SK-N-SH (cell line): ENCODE measurements around the gene BMPR1A. TPM values are rescaled to one million over a fixed set of nuclear protein-coding genes. Genes with fewer than 3 reads are reported as not detected.

ENCODE experiments used
- CTCF ChIA-PET: fragments of 300-600, 350-600 bp; formaldehyde crosslinking; extraction: SDS; loops from one replicate; lab custom pipeline; 2021; lab: Yijun Ruan, JAX
- POLR2A ChIA-PET: fragments of 350-600 bp; sonication (Branson Sonifier 250); formaldehyde crosslinking; extraction: SDS; loops from one replicate; lab custom pipeline; 2020; ENCODE audit warnings: antibody characterized with exemption, inconsistent platforms; lab: Yijun Ruan, JAX
- DNase-seq: peaks from one replicate; pipeline ENCODE4 v3.0.0; 2012
- H2AFZ ChIP-seq: fragments of 200-600 bp; sonication (generic); 2 replicates; pipeline ENCODE4 v1.8.1; 2016; ENCODE audit warnings: antibody characterized with exemption, mild to moderate bottlenecking, low read depth
- H3F3A ChIP-seq: fragments of 200-600 bp; sonication (generic); replicated peaks from 2 replicates; pipeline ENCODE3; 2016; ENCODE audit warnings: antibody characterized with exemption, mild to moderate bottlenecking; ENCODE audit not compliant: insufficient read depth
- H3K27ac ChIP-seq, 2 experiments: fragments of 200-500 bp in 1 of 2; fragments of 200-600 bp in 1 of 2; sonication (Bioruptor generic) in 1 of 2; sonication (generic), shearing (Covaris generic) in 1 of 2; 2 replicates each; pipeline versions ENCODE4 v1.5.1 to v1.6.1; 2014 to 2016; ENCODE audit warnings: low read depth in 2 of 2, inconsistent platforms in 1 of 2, low read length in 1 of 2, mild to moderate bottlenecking in 1 of 2, mixed read lengths in 1 of 2
- H3K27me3 ChIP-seq: fragments of 200-600 bp; sonication (generic), shearing (Covaris generic); 2 replicates; pipeline ENCODE4 v1.6.1; 2016; ENCODE audit warnings: mixed run types; ENCODE audit not compliant: insufficient read depth
- H3K36me3 ChIP-seq, 2 experiments: fragments of 200-500 bp in 1 of 2; fragments of 200-600 bp in 1 of 2; sonication (Bioruptor generic) in 1 of 2; sonication (generic) in 1 of 2; replicated peaks in 1 of 2; 2 replicates each; pipeline versions ENCODE3 to v1.5.1; 2014 to 2016; ENCODE audit warnings: low read length in 1 of 2, mild to moderate bottlenecking in 1 of 2; ENCODE audit not compliant: insufficient read depth in 2 of 2, control insufficient read depth in 1 of 2
- H3K4me1 ChIP-seq, 2 experiments: fragments of 200-500 bp in 1 of 2; fragments of 200-600 bp in 1 of 2; sonication (Bioruptor generic) in 1 of 2; sonication (generic), shearing (Covaris generic) in 1 of 2; 2 replicates each; pipeline versions ENCODE4 v1.5.1 to v1.6.1; 2014 to 2016; ENCODE audit warnings: low read depth in 1 of 2, low read length in 1 of 2, mixed run types in 1 of 2; ENCODE audit not compliant: insufficient read depth in 2 of 2, control insufficient read depth in 1 of 2
- H3K4me2 ChIP-seq: fragments of 200-600 bp; sonication (generic), shearing (Covaris generic); 2 replicates; pipeline ENCODE4 v1.6.1; 2017; ENCODE audit warnings: mixed run types
- H3K4me3 ChIP-seq, 2 experiments: fragments of 200-500 bp in 1 of 2; fragments of 200-600 bp in 1 of 2; sonication (Bioruptor generic) in 1 of 2; sonication (generic), shearing (Covaris generic) in 1 of 2; 2 replicates each; pipeline versions ENCODE4 v1.5.1 to v1.8.1; 2014 to 2016; ENCODE audit warnings: low read depth in 2 of 2, inconsistent platforms in 1 of 2, low read length in 1 of 2, mild to moderate bottlenecking in 1 of 2, mixed read lengths in 1 of 2, moderate library complexity in 1 of 2
- H3K79me2 ChIP-seq: fragments of 200-600 bp; sonication (generic); 2 replicates; pipeline ENCODE4 v1.8.1; 2017; ENCODE audit warnings: mild to moderate bottlenecking; ENCODE audit not compliant: insufficient read depth
- H3K9ac ChIP-seq: fragments of 200-600 bp; sonication (generic); 2 replicates; pipeline ENCODE4 v1.6.1; 2017; ENCODE audit warnings: mixed run types
- H3K9me2 ChIP-seq: fragments of 200-600 bp; sonication (generic); 2 replicates; pipeline ENCODE4 v1.6.1; 2017; ENCODE audit warnings: mixed run types
- H3K9me3 ChIP-seq: fragments of 200-600 bp; sonication (generic); 2 replicates; pipeline ENCODE4 v1.6.1; 2017; ENCODE audit warnings: mixed run types, mild to moderate bottlenecking, moderate library complexity
- H4K20me1 ChIP-seq: fragments of 200-600 bp; sonication (generic); 2 replicates; pipeline ENCODE4 v1.6.1; 2017; ENCODE audit warnings: mild to moderate bottlenecking, mixed run types; ENCODE audit not compliant: insufficient read depth
- CHD2 ChIP-seq: fragments of 150-350 bp; IDR thresholded peaks from 2 replicates; pipeline ENCODE4 v1.6.1; 2018; ENCODE audit warnings: low read length; ENCODE audit not compliant: partially characterized antibody
- CTCF ChIP-seq: fragments of 200-600 bp; sonication (generic); IDR thresholded peaks from 2 replicates; pipeline ENCODE4 v1.6.1; 2017; ENCODE audit warnings: antibody characterized with exemption, mild to moderate bottlenecking, moderate library complexity
- FOXJ3 ChIP-seq: sonication (generic); formaldehyde crosslinking; IDR thresholded peaks from 2 replicates; pipeline ENCODE4 v1.5.1; 2020; ENCODE audit warnings: mild to moderate bottlenecking, missing genetic modification reagents
- FOXM1 ChIP-seq: IDR thresholded peaks from 2 replicates; pipeline ENCODE4 v1.4.0; 2012; ENCODE audit warnings: low read depth, mild to moderate bottlenecking
- JUND ChIP-seq: IDR thresholded peaks from 2 replicates; pipeline ENCODE4 v1.4.0; 2012
- MAX ChIP-seq: IDR thresholded peaks from 2 replicates; pipeline ENCODE4 v1.4.0; 2012; ENCODE audit warnings: low read depth
- MXI1 ChIP-seq: IDR thresholded peaks from 2 replicates; pipeline ENCODE4 v1.6.1; 2012; ENCODE audit warnings: mild to moderate bottlenecking, low read depth, low read length, improper control_type of control experiment
- PBX3 ChIP-seq: IDR thresholded peaks from 2 replicates; pipeline ENCODE4; 2012
- RAD21 ChIP-seq: IDR thresholded peaks from 2 replicates; pipeline ENCODE4 v1.6.1; 2012; ENCODE audit warnings: mild to moderate bottlenecking, low read length
- RCOR1 ChIP-seq: fragments of 150-350 bp; IDR thresholded peaks from 2 replicates; pipeline ENCODE4 v1.6.1; 2017; ENCODE audit warnings: antibody characterized with exemption, low read length
- REST ChIP-seq: IDR thresholded peaks from 2 replicates; pipeline ENCODE4 v1.6.1; 2012; ENCODE audit warnings: mild to moderate bottlenecking, low read depth, low read length, moderate library complexity
- SIN3A ChIP-seq: IDR thresholded peaks from 2 replicates; pipeline ENCODE4 v1.6.1; 2012; ENCODE audit warnings: low read depth, mild to moderate bottlenecking, low read length, moderate library complexity, borderline replicate concordance
- TEAD4 ChIP-seq: IDR thresholded peaks from 2 replicates; pipeline ENCODE4 v1.4.0; 2012; ENCODE audit warnings: mild to moderate bottlenecking, borderline replicate concordance; ENCODE audit not compliant: insufficient read depth
- USF1 ChIP-seq: IDR thresholded peaks from 2 replicates; pipeline ENCODE4 v1.4.0; 2012; ENCODE audit warnings: low read depth, borderline replicate concordance
- YY1 ChIP-seq: IDR thresholded peaks from 2 replicates; pipeline ENCODE4 v1.4.0; 2012; ENCODE audit warnings: low read depth, mild to moderate bottlenecking
- WGBS: methylation state at CpG from one replicate; pipeline ENCODE4 v1.1.6; 2017; ENCODE audit warnings: low lambda C conversion rate; 5-methylcytosine and 5-hydroxymethylcytosine counted together
- polyA plus RNA-seq, 3 experiments: library from polyadenylated mRNA; depleted of rRNA; stranded (reverse); fragments of >200 nt; gene quantifications; 2 replicates each; pipeline ENCODE4 v1.2.3, GENCODE V29; 2012

Gene BMPR1A
- polyA plus RNA-seq, 1 of the 3 experiments (the other 2 are of a cell fraction), result 12.7 TPM

GRCh38 chr10:86716466-86716865, 40.0 kb upstream of the BMPR1A start:
- Histone ChIP-seq H3K27ac (no peak overlapping the region), H3K4me1 (peaks cover 5 to 7% of the 10 kb centered on the region in 2 experiments; a peak in 2 of 4 replicates), H3K4me3 (no peak overlapping the region), H3K27me3 (no peaks in the 10 kb centered on the region)
- DNase-seq, result no peak
- ChIA-PET CTCF (interaction anchor here (0.8 to 1.6 kb wide), 3 partner anchors 9 to 183 kb away, joined by 3 to 5 read pairs (median 5); no protein-coding TSS in a partner anchor), POLR2A (interaction anchor here (1.8 kb wide), 1 partner anchor 39 kb away, joined by 7 read pairs; the partner anchor contains the start of gene BMPR1A)
- TF ChIP-seq REST (no peak), MXI1 (no peak), YY1 (no peak)
- TF ChIP-seq, all 33 proteins: peak for 0
- Histone ChIP-seq H3F3A (peaks cover 5% of the 10 kb centered on the region), H4K20me1 (no peaks in the 10 kb centered on the region), H3K9ac (no peak overlapping the region), H3K9me3 (no peaks in the 10 kb centered on the region), H3K36me3 (no peaks in the 10 kb centered on the region), H3K4me2 (no peak overlapping the region), H3K79me2 (no peaks in the 10 kb centered on the region; the same call in 1 of the 2 replicates), H3K9me2 (no peaks in the 10 kb centered on the region), H2AFZ (no peak overlapping the region)
- 87% methylated on average over 6 of the region's 13 CpGs for WGBS

GRCh38 chr10:86718556-86718955, 37.9 kb upstream of the BMPR1A start:
- no peaks in the 10 kb centered on the region for H3K9me2 ChIP-seq
- H3K4me2 ChIP-seq, result no peak overlapping the region
- H2AFZ ChIP-seq, result no peak overlapping the region
- DNase-seq, result no peak
- no peaks in the 10 kb centered on the region for H3K9me3 ChIP-seq
- no peaks in the 10 kb centered on the region for H3K27me3 ChIP-seq
- no peak overlapping the region for H3K27ac ChIP-seq
- no peaks in the 10 kb centered on the region for H3K36me3 ChIP-seq
- H3K9ac ChIP-seq, result no peak overlapping the region
- ChIA-PET CTCF (interaction anchor here (1.6 kb wide), 1 partner anchor 25 kb away, joined by 5 read pairs; no protein-coding TSS in a partner anchor), POLR2A (interaction anchor here (0.6 kb wide), 1 partner anchor 362 kb away, joined by 3 read pairs; no protein-coding TSS in a partner anchor)
- H3F3A ChIP-seq, result no peaks in the 10 kb centered on the region
- 85% methylated on average over 6 of the region's 8 CpGs for WGBS
- no peaks in the 10 kb centered on the region; a peak in 1 of 4 replicates for H3K4me1 ChIP-seq
- no peaks in the 10 kb centered on the region for H3K79me2 ChIP-seq
- H3K4me3 ChIP-seq, result no peak overlapping the region
- H4K20me1 ChIP-seq, result no peaks in the 10 kb centered on the region
- TF ChIP-seq MAX (no peak), USF1 (no peak), CTCF (no peak), CHD2 (no peak), RCOR1 (no peak), PBX3 (no peak), FOXJ3 (CRISPR knock-in tag) (no peak), FOXM1 (no peak), JUND (no peak), RAD21 (no peak), SIN3A (no peak), REST (no peak), TEAD4 (no peak)
